Stimulated activated naive CD8-positive, alpha-beta T cell treated with anti-CD3 and anti-CD28 coated beads, Interleukin-15, Interleukin-2, amounts not matched to agents 100 ng/mL and 50 ng/mL, for 24 hours (primary cell): ENCODE measurements around the gene BTLA.
"Not testable (repeated sequence)": the region's sequence is repeated elsewhere in the genome, so short reads cannot be mapped to it uniquely, and the experiment has no call there.

Experiments
- H3K27ac Mint-ChIP-seq: one replicate; pipeline ENCODE4 v1.8.0; 2021; ENCODE audit warnings: mild to moderate bottlenecking, mixed read lengths
- H3K27me3 Mint-ChIP-seq: one replicate; pipeline ENCODE4 v1.8.0; 2021; ENCODE audit warnings: mixed read lengths
- H3K36me3 Mint-ChIP-seq: one replicate; pipeline ENCODE4 v1.8.0; 2021; ENCODE audit warnings: low read depth, mixed read lengths
- H3K4me1 Mint-ChIP-seq: one replicate; pipeline ENCODE4 v1.8.0; 2021; ENCODE audit warnings: low read depth, mixed read lengths
- H3K4me3 Mint-ChIP-seq: one replicate; pipeline ENCODE4 v1.8.0; 2021; ENCODE audit warnings: mild to moderate bottlenecking, mixed read lengths
- H3K9me3 Mint-ChIP-seq: one replicate; pipeline ENCODE4 v1.8.0; 2021; ENCODE audit warnings: mixed read lengths

The BTLA gene

GRCh38 chr3:112503304-112503972 is 4.2 kb upstream of the BTLA start:
- Mint-ChIP-seq H3K36me3 (no peaks in the 10 kb centered on the region), H3K27me3 (no peaks in the 10 kb centered on the region), H3K27ac (peak overlapping the region; percentile 19), H3K9me3 (no peaks in the 10 kb centered on the region), H3K4me3 (no peak overlapping the region), H3K4me1 (peaks cover 65% of the 10 kb centered on the region)

- peak overlapping the region; percentile 97 for H3K27ac Mint-ChIP-seq
- H3K4me3 Mint-ChIP-seq = no peak overlapping the region
- H3K36me3 Mint-ChIP-seq = peaks cover 19% of the 10 kb centered on the region
- no peaks in the 10 kb centered on the region for H3K27me3 Mint-ChIP-seq
- H3K4me1 Mint-ChIP-seq = peaks cover 63% of the 10 kb centered on the region
- H3K9me3 Mint-ChIP-seq = no peaks in the 10 kb centered on the region
Observed at GRCh38 chr3:112500621-112501020, 1.3 kb upstream of the BTLA start.

- no peaks in the 10 kb centered on the region for H3K27me3 Mint-ChIP-seq
- H3K36me3 Mint-ChIP-seq = peaks cover 42% of the 10 kb centered on the region
- peak overlapping the region; percentile 97 for H3K4me3 Mint-ChIP-seq
- H3K27ac Mint-ChIP-seq = peak overlapping the region; percentile 97
- peaks cover 68% of the 10 kb centered on the region for H3K4me1 Mint-ChIP-seq
- H3K9me3 Mint-ChIP-seq = peaks cover 3% of the 10 kb centered on the region
Observed at GRCh38 chr3:112497897-112498548, 1.2 kb downstream of the BTLA start.

- Mint-ChIP-seq H3K36me3 (peaks cover 43% of the 10 kb centered on the region), H3K27me3 (no peaks in the 10 kb centered on the region), H3K27ac (peak overlapping the region; percentile 84), H3K9me3 (peaks cover 3% of the 10 kb centered on the region), H3K4me3 (peak overlapping the region; percentile 81), H3K4me1 (peaks cover 79% of the 10 kb centered on the region)
Observed at GRCh38 chr3:112496366-112497067, 2.8 kb downstream of the BTLA start.

- H3K4me1 Mint-ChIP-seq = peaks cover 83% of the 10 kb centered on the region
- not testable (repeated sequence) for H3K9me3 Mint-ChIP-seq, H3K27me3 Mint-ChIP-seq
- peaks cover 59% of the 10 kb centered on the region for H3K36me3 Mint-ChIP-seq
- peak overlapping the region; percentile 68 for H3K4me3 Mint-ChIP-seq
- peak overlapping the region; percentile 87 for H3K27ac Mint-ChIP-seq
Observed at GRCh38 chr3:112494448-112494767, 4.9 kb downstream of the BTLA start.

GRCh38 chr3:112492124-112492523 is 7.1 kb downstream of the BTLA start:
- Mint-ChIP-seq H3K4me3 (peak overlapping the region; percentile 20), H3K36me3 (peaks cover 67% of the 10 kb centered on the region), H3K4me1 (peaks cover 89% of the 10 kb centered on the region), H3K9me3 (peaks cover 3% of the 10 kb centered on the region), H3K27me3 (no peaks in the 10 kb centered on the region), H3K27ac (peak overlapping the region; percentile 96)

GRCh38 chr3:112491373-112491772 is 7.9 kb downstream of the BTLA start:
- Mint-ChIP-seq H3K9me3 (peaks cover 3% of the 10 kb centered on the region), H3K36me3 (peaks cover 70% of the 10 kb centered on the region), H3K27ac (peak overlapping the region; percentile 96), H3K4me1 (peaks cover 84% of the 10 kb centered on the region), H3K27me3 (no peaks in the 10 kb centered on the region), H3K4me3 (peak overlapping the region; percentile 64)

- peaks cover 55% of the 10 kb centered on the region for H3K36me3 Mint-ChIP-seq
- peaks cover 3% of the 10 kb centered on the region for H3K9me3 Mint-ChIP-seq
- H3K4me1 Mint-ChIP-seq = peaks cover 74% of the 10 kb centered on the region
- peak overlapping the region; percentile 96 for H3K27ac Mint-ChIP-seq
- H3K27me3 Mint-ChIP-seq = no peaks in the 10 kb centered on the region
- H3K4me3 Mint-ChIP-seq = peak overlapping the region; percentile 64
Observed at GRCh38 chr3:112489674-112490479, 9.4 kb downstream of the BTLA start.

GRCh38 chr3:112486811-112487505 is 12.3 kb downstream of the BTLA start:
- Mint-ChIP-seq H3K4me3 (no peak overlapping the region), H3K9me3 (no peaks in the 10 kb centered on the region), H3K4me1 (peaks cover 73% of the 10 kb centered on the region), H3K36me3 (peaks cover 55% of the 10 kb centered on the region), H3K27me3 (no peaks in the 10 kb centered on the region), H3K27ac (no peak overlapping the region)

- Mint-ChIP-seq H3K4me1 (peaks cover 66% of the 10 kb centered on the region), H3K27ac (no peak overlapping the region), H3K4me3 (no peak overlapping the region), H3K9me3 (no peaks in the 10 kb centered on the region), H3K36me3 (peaks cover 56% of the 10 kb centered on the region), H3K27me3 (no peaks in the 10 kb centered on the region)
Observed at GRCh38 chr3:112484352-112484751, 14.9 kb downstream of the BTLA start.

GRCh38 chr3:112482675-112483074 is 16.6 kb downstream of the BTLA start:
- H3K27ac Mint-ChIP-seq = peak overlapping the region; percentile 65
- no peaks in the 10 kb centered on the region for H3K27me3 Mint-ChIP-seq
- peaks cover 57% of the 10 kb centered on the region for H3K4me1 Mint-ChIP-seq
- peaks cover 55% of the 10 kb centered on the region for H3K36me3 Mint-ChIP-seq
- no peaks in the 10 kb centered on the region for H3K9me3 Mint-ChIP-seq
- H3K4me3 Mint-ChIP-seq = peak overlapping the region; percentile 45

- Mint-ChIP-seq H3K27ac (peak overlapping the region; percentile 6), H3K4me3 (no peak overlapping the region), H3K9me3 (no peaks in the 10 kb centered on the region), H3K36me3 (peaks cover 62% of the 10 kb centered on the region), H3K4me1 (peaks cover 57% of the 10 kb centered on the region), H3K27me3 (no peaks in the 10 kb centered on the region)
Observed at GRCh38 chr3:112481302-112481721, 18.0 kb downstream of the BTLA start.

- Mint-ChIP-seq H3K27ac (no peak overlapping the region), H3K9me3 (no peaks in the 10 kb centered on the region), H3K4me1 (peaks cover 63% of the 10 kb centered on the region), H3K36me3 (peaks cover 80% of the 10 kb centered on the region), H3K4me3 (no peak overlapping the region), H3K27me3 (no peaks in the 10 kb centered on the region)
Observed at GRCh38 chr3:112477891-112478290, 21.4 kb downstream of the BTLA start.

GRCh38 chr3:112476346-112476745 is 22.9 kb downstream of the BTLA start:
- Mint-ChIP-seq H3K27ac (no peak overlapping the region), H3K9me3 (no peaks in the 10 kb centered on the region), H3K36me3 (peaks cover 79% of the 10 kb centered on the region), H3K4me3 (no peak overlapping the region), H3K27me3 (no peaks in the 10 kb centered on the region), H3K4me1 (peaks cover 63% of the 10 kb centered on the region)
